RPMI8226 (cell line): ENCODE results near the gene LETM1.

ENCODE experiments used
- DNase-seq: peaks from one replicate; pipeline ENCODE4 v3.0.0-alpha.2; 2015

Gene LETM1

GRCh38 chr4:1804638-1805492 lies 51.1 kb downstream of the LETM1 start:
- DNase-seq = no peak

GRCh38 chr4:1803523-1804423 lies 52.2 kb downstream of the LETM1 start:
- no peak for DNase-seq

- no peak for DNase-seq
These were observed 53.0 kb downstream of the LETM1 start for GRCh38 chr4:1802720-1803522.

- DNase-seq = no peak
These were observed 53.7 kb downstream of the LETM1 start for GRCh38 chr4:1802151-1802715.

- DNase-seq = no peak
These were observed 54.5 kb downstream of the LETM1 start for GRCh38 chr4:1801286-1801958.

- no peak for DNase-seq
These were observed 55.2 kb downstream of the LETM1 start for GRCh38 chr4:1800805-1801204.

GRCh38 chr4:1799387-1800375 lies 56.3 kb downstream of the LETM1 start:
- no peak for DNase-seq

- DNase-seq = no peak
These were observed 57.2 kb downstream of the LETM1 start for GRCh38 chr4:1798580-1799386.

- no peak for DNase-seq
These were observed 57.9 kb downstream of the LETM1 start for GRCh38 chr4:1797861-1798579.

GRCh38 chr4:1797298-1797860 lies 58.6 kb downstream of the LETM1 start:
- DNase-seq = no peak

GRCh38 chr4:1796486-1797204 lies 59.3 kb downstream of the LETM1 start:
- DNase-seq = no peak

- DNase-seq = no peak
These were observed 60.4 kb downstream of the LETM1 start for GRCh38 chr4:1795299-1796195.

GRCh38 chr4:1794809-1795298 lies 61.1 kb downstream of the LETM1 start:
- DNase-seq = no peak

GRCh38 chr4:1793940-1794808 lies 61.8 kb downstream of the LETM1 start:
- DNase-seq = no peak

GRCh38 chr4:1793496-1793840 lies 62.5 kb downstream of the LETM1 start:
- DNase-seq = no peak
